GM21825 (cell line): ENCODE measurements around the gene NACC2.

Source experiments
- ATAC-seq: cut with Tn5 transposase; IDR thresholded peaks from one replicate; pipeline ENCODE4 v1.9.1; 2021; ENCODE audit warnings: mild to moderate bottlenecking, moderate library complexity; ENCODE audit not compliant: unreplicated experiment

NACC2 gene, protein sequence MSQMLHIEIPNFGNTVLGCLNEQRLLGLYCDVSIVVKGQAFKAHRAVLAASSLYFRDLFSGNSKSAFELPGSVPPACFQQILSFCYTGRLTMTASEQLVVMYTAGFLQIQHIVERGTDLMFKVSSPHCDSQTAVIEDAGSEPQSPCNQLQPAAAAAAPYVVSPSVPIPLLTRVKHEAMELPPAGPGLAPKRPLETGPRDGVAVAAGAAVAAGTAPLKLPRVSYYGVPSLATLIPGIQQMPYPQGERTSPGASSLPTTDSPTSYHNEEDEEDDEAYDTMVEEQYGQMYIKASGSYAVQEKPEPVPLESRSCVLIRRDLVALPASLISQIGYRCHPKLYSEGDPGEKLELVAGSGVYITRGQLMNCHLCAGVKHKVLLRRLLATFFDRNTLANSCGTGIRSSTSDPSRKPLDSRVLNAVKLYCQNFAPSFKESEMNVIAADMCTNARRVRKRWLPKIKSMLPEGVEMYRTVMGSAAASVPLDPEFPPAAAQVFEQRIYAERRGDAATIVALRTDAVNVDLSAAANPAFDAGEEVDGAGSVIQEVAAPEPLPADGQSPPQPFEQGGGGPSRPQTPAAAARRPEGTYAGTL

DNA sequence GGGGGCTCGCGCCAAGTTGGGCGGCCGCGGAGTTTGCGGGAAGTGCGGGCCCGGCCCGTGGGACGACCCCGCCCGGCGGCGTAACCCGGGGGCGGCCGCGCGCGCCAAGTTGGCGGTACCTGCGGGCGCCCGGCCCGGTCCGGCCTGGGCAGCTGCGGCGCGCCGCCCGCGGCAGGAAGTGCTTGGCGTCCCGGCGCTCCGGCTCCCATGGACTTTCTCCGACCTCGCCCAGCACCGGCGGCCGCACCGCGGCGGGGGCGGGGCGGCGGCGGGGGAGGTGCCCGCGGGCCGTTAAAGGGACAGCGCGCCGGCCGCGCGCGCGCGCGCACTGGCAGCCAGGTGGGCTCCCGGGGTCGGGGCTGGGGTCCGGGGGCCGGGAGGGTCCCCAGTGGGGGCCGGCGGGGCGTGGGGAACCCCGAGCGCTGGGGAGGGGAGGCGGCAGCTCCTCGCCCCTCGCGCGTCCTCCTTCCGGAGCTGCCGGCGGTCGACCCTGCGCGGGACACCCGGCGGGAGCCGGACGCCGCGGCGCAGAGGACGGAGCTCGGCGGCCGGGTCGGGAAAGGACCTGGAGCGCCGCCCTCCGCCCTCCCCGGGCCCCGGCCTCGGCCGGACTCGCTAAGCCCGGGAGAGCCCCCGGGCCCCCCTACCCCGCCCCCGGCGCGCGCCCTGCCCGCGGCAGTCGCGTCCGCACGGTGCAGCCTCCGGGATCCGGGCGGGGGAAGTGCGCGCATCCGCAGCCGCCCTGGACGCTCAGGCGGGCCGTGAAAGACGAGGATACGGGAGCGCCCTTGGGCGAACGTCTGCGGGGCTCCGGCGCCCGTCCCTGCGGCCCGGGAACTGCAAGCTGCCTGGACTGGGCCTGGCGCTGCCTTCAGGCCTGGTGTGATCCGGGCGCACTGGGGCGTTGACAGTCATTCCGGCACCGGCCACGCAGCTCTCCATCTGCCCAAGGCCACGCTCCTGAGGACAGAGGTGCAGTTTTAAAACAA, at the start of gene NACC2:
Gene NACC2, minus strand, starts transcription at position 220 of the 989 bp plus-strand sequence. CDS start 44,768 bp downstream, outside the sequence.
- no peak for ATAC-seq

DNA sequence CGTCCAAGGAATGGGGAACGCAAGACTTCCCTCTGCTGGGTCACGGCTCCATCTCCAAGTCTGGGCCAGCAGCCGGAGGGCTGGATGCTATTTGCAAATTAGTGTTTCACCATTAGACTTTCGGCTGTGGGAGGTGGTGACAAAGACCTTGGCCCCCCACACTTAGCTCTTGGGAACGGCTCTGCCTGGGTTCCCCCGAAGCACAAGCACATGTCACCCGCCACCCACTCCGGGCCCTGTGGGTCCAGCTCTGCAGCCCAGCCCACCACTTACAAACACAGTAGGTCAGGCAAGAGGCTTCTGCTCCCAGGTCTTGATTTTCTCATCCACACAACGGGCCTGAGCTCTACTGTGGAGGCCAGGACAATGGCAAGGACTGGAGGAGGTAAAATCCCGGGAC, 49.4 kb upstream of the NACC2 start:
- no peak for ATAC-seq

DNA sequence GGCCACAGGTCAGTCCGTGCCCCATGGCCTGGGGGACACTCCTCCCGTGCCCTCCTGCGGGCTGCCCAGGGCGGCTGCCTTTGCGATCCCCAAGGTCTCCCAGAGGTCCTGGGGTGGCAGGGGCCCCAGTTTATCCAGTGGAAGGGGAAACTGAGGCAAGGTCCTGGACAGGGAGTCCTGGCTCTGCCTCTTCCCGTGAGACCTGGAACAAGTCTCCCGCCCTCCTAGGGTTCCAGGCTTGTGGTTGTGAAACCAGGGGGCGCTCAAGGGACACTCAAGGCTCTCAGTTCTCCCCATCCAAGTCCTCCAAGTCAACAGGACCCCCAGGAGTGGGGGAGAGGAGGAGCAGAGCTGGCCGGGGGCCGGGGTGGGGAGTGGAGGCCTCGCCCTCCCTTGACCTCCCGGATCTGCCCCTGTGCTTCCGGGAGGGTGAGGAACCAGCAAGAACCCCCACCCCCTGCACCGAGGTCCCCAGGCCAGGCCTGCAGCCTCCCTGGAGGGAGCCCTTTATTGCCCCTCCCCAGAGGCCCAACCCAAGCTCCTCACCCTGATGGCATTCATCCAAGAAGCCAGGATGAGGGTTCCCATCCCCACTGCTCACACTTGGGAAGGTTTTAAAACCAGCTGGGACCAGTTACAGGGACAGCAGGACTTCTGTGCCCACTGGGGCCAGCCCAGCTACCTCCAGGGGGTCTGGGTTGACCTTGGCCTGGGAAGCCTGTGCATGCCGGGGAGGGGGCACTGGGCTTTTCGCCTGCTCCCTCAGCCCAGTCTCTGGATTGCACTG, 48.3 kb upstream of the NACC2 start:
- no peak for ATAC-seq

DNA sequence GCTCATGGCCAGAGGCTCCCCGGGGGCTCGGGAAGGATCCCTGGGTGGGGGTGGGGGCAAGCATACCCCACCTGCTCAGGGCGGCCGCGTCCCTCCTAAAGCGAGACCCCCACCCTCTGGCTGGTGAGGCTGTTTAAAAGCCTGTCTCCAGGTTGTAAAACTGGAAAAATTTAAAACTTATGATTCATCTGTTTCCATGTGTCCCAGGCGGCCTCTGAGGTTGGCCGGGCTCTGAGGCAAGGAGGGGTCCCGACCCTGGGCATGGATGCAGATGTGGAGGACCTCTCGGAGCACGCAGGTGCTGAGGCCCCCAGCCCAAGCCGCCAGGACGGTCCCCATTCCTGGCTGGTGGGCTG, 47.7 kb upstream of the NACC2 start:
- no peak for ATAC-seq

DNA sequence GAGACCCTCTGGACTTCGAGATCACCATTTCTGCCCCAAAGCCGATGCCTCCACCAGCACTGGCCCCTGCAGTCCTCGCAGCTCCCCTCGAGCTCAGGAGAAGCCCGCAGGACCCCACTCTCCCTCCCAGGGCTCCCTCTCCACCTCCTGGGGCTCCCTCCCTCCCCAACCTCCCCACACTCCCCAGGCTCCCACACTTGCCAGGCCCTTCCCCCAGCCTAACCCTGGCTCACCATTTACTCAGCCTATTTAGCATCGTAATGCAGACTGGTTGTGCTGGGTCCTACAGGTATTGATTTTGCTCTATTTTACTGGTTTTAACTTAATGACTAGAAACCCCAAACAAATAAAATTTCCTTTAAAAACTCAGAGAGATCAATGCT, 47.3 kb upstream of the NACC2 start:
- ATAC-seq: no peak

DNA sequence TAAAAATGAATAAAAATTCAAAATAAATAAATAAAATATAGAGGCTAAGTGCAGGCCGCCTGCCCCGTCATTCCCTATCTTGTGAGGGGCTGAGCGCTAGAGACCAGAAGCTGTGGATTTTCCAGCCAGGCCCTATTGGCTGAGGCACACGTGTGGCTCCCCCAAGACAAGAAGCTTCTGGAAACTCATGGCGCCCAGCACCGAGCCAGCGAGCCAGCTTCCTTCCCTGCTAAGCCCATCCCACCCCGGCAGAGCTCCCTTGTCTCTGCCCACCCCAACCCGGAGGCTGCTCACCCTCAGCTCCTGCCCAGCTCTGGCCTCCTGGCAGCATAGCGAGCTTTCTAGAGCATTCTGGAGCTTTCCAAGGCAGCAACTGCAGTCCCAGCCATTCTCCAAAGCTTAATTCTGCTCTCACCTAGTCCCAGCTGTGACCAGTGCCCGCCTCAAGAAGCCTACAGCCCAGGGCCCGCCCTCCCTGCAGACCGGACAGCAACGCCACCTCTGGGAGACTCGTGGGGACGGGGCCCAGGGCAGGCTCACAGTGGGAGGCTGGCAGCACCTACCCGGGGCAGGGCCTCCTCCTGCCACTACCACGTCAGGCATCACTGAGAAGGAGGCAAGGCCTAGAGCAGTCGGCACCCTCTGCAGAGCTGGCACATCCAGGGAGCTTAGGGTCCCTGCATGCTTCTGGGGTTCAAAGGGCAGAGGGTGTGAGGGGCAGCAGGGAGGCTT, 46.8 kb upstream of the NACC2 start:
- ATAC-seq: no peak

DNA sequence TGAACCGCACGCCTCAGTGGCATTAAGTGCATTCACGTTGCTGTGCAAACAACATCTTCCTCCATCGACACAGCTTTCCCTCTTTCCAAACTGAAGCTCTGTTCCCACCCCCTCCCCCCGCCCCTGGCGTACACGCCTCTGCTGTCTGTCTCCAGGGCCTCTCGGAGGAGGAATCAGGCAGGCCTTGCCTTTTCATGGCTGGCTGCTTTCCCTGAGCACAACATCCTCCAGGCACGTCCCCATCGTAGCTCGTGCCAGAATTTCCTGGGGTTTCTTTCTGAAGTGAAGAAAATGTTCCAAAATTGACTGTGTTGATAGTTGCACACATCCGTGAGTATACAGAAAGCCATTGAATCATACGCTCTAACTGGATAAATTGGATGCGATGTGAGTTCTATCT, 45.9 kb upstream of the NACC2 start:
- no peak for ATAC-seq

DNA sequence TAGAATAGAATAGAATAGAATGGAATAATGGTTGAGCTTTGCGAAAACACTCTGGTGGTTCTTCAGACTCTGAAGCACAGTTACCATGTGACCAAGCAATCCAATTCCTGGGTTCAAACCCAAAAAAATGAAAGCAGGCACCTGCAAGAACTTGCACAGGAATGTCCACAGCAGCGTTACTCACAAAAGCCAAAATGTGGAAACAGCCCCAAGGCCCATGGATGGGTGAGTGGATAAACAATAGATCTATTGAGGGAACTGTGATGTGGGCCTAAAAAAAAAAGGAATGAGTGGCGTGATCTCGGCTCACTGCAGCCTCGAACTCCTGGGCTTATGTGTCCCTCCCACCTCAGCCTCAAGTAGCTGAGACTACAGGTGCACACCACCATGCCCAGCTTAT, 45.0 kb upstream of the NACC2 start:
- ATAC-seq: no peak

DNA sequence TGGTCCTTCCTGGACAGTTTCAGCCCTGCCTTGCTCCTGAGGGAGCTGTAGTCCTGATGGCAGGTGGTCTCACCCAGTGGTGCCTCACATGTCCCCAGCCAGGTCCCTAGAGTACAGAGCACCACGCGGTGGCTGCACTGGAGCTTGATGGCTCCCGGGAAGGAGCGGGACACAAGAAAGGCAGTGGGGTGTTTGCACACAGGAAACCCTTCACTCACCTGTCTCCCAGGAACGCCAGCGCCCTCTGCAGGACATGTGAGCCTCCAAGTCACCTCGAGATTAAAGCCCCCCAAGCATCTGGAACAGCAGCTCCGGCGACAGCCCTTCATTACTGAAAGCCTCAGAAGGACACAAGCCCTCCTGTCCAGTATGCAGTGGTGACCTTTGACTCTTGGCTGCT, 43.5 kb upstream of the NACC2 start:
- ATAC-seq: no peak

DNA sequence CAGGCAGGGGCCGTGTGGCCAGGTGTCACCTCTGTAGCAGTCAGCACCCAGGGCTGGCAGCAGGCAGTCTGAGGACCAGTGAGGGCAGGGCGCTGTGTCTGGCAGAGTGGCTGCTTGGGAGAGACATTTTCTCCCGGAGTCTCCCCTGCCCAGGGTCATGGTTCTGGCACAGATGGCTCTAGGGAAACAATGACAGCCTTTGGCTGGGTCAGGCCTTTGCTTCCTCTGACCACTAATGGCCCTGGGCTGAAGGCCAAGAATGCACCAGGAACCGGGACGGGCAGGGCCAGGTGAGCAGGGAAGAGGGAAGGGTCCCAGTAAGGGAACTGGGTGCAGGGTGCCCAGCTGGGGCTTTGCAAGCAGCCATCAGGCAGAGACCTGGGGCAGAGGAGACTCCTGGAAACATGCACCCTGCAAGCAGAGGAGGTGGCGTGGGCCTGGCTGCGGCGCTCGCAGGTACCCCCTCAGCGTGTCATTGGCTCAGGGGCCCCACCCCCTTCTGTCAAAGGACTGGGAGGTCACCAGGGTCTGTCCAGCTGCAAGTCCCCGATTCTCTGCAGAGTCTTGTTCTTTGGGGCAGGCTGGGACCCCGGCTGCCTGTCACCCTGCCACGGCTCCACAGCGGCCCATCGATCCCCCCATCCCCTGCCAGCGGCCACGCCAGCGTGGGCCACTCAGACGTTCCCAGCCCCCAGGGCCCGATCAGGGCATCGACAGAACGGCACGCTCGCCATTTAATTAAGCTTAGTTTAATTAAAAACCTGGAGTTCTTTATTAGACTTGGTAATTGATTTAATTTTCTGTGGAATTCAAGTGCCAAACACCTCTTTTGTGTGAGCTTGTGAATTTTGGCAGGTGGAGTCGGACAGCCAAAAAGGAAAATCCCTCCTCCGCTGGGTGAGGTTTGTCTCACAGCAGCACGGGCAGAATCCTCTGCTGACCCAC, 42.5 kb upstream of the NACC2 start:
- no peak for ATAC-seq

DNA sequence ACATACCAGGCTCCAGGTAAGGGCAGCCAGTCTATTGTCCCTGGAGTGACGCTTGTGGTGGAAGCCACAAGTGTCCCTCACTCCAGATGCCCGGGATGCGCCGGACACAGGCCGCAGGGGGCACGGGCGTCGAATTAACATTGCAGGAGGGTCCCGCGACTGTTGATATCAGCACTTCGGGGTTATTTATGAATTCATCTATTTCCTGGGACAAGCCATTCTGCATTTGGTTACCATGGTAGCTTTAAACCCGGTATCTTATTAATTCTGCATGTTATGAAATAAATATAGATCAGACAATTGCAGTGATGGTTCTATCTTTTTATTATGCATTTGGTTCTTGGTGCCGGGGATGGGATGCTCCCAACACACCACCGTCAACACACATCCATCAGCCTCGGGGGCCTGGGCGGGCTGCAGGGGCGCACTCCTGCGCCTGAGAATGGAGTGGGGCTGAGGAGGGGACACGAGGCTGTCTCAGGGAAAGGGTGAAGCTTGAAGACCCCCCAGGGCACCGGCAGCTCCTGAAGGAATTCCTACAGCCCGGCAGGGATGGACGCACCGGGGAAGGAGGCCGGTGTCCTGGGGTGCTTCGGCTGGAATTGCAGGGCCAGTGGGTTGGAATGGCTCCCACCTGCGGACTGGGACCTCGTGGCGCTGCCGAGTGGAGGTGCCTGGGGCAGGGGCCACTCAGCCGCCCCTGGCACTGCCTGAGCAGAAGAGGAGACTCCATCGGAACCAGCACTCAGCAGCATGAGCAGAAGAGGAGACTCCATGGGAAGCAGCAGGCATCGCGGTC, 41.2 kb upstream of the NACC2 start:
- ATAC-seq: no peak

DNA sequence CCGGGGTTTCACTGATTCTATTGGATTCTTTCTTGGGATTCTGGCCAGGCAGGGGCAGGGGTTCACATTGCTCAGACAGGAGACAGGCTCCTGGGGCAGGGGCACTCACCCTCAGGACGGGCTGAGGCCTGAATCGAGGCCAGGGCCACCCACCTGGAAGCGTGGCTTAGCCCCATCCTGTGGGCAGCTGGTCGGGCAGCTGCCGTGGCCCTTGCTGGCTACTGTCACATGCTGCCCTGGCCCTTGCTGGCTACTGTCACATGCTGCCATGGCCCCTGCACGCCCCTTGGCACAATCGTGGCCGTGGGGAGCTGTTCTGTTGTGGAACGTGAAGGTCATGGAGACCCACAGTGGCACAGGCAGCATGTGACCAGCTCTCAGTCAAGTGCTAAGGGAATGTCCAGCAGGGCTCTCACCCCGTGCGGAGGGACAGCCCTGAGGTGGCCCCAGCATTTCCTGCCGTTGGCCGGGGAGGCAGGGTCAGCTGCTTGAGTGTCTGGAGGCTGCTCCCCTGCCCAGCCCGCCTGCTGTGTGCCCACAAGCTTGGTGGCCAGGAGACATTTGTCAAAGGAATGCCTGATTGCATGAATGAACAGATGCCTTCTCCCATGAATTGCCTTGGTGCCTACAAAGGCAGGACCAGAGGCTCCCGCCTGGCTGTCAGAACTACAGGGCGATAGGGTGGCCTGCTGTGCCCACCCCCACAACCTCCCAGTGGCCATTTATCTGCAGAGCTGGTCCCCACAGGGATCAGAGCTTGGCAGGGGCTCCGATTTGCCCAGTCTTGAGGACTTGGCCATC, 40.4 kb upstream of the NACC2 start:
- ATAC-seq: no peak

DNA sequence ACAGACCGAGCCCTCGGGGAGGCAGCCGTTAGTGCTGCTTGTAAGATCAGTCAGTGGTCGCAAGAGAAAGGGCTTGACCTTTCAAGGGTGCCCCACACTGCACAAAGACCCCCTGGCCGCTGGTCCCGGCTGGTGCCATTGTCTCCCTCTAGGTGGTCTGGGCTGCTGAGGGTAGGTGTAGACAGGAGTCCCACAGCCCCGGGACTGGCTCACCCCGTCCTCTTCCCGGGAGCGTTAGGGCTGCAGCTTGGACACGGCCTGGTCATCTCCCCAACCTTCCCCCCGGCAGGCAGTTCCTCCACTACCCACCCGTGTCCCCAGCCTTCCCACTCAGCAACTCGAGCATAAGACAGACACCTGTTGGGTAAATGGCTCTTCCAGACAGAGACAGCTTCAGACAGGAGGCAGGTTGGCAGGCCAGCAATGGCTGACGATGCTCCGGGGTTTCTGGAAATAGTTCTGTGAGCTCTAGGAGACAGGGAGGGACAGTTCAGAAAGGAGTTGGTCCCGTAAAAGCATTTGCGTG, 38.9 kb upstream of the NACC2 start:
- ATAC-seq: no peak

DNA sequence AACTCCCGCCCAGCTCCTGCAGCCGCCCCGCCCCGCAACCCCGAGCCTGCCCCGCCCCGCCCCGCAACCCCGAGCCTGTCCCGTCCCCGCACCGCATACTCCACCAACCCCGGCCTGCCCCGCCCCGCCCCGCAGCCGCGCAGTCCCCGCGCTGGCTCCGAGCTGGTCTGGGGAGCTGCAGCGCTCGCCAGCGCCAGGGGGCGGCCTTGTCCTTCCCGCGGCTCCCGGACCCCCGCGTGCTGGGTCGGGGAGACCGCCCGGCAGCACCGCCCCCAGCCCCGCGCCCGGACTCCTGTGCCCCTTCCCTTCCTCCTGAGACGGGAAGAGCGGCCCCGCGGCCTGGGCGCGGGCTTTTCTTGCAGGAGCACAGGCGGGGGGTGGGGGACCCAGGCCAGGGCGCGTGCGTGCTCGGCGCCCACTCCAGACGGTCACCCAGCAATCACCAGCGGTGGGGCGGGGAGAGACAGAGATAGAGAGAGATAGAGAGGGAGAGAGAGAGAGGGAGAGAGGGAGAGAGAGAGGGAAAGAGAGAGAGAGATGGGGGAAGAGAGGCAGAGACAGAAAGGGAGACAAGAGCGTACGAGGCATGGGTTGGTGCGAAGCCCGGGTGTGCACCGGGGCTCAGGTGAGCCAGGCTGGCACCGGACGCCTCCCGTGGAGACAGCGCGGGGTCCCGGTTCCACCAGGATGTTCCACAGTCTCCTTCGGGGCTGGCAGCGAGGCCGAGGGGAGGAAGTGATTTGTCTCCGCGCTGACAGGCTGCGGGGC, 38.3 kb upstream of the NACC2 start:
- ATAC-seq: no peak

DNA sequence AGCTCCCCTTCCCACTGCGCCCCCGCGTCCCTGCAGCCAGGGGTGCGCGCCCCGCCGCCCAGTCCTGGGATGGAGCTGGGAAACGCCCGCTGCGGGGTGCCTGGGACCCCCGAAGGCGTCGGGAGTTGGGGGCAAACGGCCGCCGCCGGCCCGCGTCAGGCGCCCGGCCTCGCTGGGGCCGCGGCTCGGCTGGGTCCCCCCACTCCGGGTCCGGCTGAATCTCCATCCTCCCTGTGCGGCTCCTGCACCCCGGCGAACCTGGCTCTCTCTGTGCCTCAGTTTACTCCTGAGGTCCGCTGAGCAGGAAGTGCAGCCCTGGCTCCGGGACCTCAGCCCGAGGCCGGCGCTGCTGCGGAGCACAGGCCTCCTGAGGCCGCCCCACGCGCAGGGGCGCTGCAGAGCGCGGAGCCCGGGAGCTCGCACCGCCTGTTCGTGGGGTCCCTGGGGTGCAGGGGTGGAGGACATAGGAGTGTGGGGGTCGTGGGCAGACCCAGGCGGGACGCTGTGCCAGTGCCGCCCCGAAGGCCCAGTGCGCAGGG, 37.5 kb upstream of the NACC2 start:
- no peak for ATAC-seq
